HG03159 (cell line): ENCODE results near the gene SLC26A2.
"Not testable (repeated sequence)": the region's sequence is repeated elsewhere in the genome, so short reads cannot be mapped to it uniquely, and the experiment has no call there.

Experiments used
- ATAC-seq: cut with Tn5 transposase; IDR thresholded peaks from one replicate; pipeline ENCODE4 v1.9.1; 2021; ENCODE audit warnings: mild to moderate bottlenecking, moderate library complexity; ENCODE audit not compliant: unreplicated experiment

The SLC26A2 gene

GRCh38 chr5:149936700-149937091 lies 23.9 kb upstream of the SLC26A2 start:
- no peak for ATAC-seq

- no peak for ATAC-seq
Measured at GRCh38 chr5:149937610-149938009, 22.9 kb upstream of the SLC26A2 start.

GRCh38 chr5:149938279-149938678 lies 22.3 kb upstream of the SLC26A2 start:
- ATAC-seq = no peak

GRCh38 chr5:149938791-149939358 lies 21.7 kb upstream of the SLC26A2 start:
- ATAC-seq = no peak

- ATAC-seq = no peak
Measured at GRCh38 chr5:149939546-149939945, 21.0 kb upstream of the SLC26A2 start.

GRCh38 chr5:149940077-149940574 lies 20.4 kb upstream of the SLC26A2 start:
- ATAC-seq = peak; percentile 87

GRCh38 chr5:149940941-149941644 lies 19.5 kb upstream of the SLC26A2 start:
- no peak for ATAC-seq

- no peak for ATAC-seq
Measured at GRCh38 chr5:149941795-149942194, 18.8 kb upstream of the SLC26A2 start.

- no peak for ATAC-seq
Measured at GRCh38 chr5:149942199-149942598, 18.4 kb upstream of the SLC26A2 start.

GRCh38 chr5:149942741-149943169 lies 17.8 kb upstream of the SLC26A2 start:
- not testable (repeated sequence) for ATAC-seq

- ATAC-seq = not testable (repeated sequence)
Measured at GRCh38 chr5:149943177-149943949, 17.2 kb upstream of the SLC26A2 start.

GRCh38 chr5:149944666-149945065 lies 15.9 kb upstream of the SLC26A2 start, which contains the start of gene PDE6A:
TSS of gene PDE6A (minus strand) at chr5:149944793. CDS start at chr5:149944673, 120 bp downstream.
- ATAC-seq = no peak

GRCh38 chr5:149946118-149946517 lies 14.4 kb upstream of the SLC26A2 start:
- no peak for ATAC-seq

- no peak for ATAC-seq
Measured at GRCh38 chr5:149948993-149949392, 11.6 kb upstream of the SLC26A2 start.

GRCh38 chr5:149951138-149951749 lies 9.3 kb upstream of the SLC26A2 start:
- ATAC-seq = no peak

- no peak for ATAC-seq
Measured at GRCh38 chr5:149953436-149954121, 7.0 kb upstream of the SLC26A2 start.

GRCh38 chr5:149954798-149955197 lies 5.8 kb upstream of the SLC26A2 start:
- ATAC-seq = no peak

- no peak for ATAC-seq
Measured at GRCh38 chr5:149956685-149957084, 3.9 kb upstream of the SLC26A2 start.

GRCh38 chr5:149957855-149958254 lies 2.7 kb upstream of the SLC26A2 start:
- ATAC-seq = no peak

GRCh38 chr5:149959406-149960236 lies 937 bp upstream of the SLC26A2 start:
- no peak for ATAC-seq
